ENCODE measurements around the gene CLHC1. TPM values are rescaled to one million over a fixed set of nuclear protein-coding genes. Genes with fewer than 3 reads are reported as not detected.

The CLHC1 gene
- polyA plus RNA-seq, 3 donors = 2.4 to 5.0 TPM; not detected in 1

- intact Hi-C loops (cut with micrococcal nuclease) = loop anchor here in 1 of 2 donors (5.0 to 10.0 kb wide), 2 partner anchors 382 to 511 kb away; partner anchors contain the start of genes EML6 and PPP4R3B
- Mint-ChIP-seq H3K27me3 (ENCODE audit: low read depth in 3 of 3) (no peaks in the 10 kb centered on the region), H3K27ac (peak overlapping the region; percentile 91 to 99 (median 97)), H3K4me3 (peak overlapping the region; percentile 100), H3K4me1 (peaks cover 28% of the 10 kb centered on the region), H3K36me3 (peaks cover 27 to 48% of the 10 kb centered on the region in 2 donors), H3K9me3 (no peaks in the 10 kb centered on the region)
- Histone ChIP-seq H3K79me2 (ENCODE audit: insufficient read depth, low read length) (peaks cover 49% of the 10 kb centered on the region), H4K20me1 (ENCODE audit: insufficient read depth, low read length) (peaks cover 28% of the 10 kb centered on the region), H3K4me1 (ENCODE audit: control insufficient read depth in 1 of 2, insufficient read depth in 2 of 2, low read length in 2 of 2) (peaks cover 22 to 34% of the 10 kb centered on the region in 2 donors), H3K9me3 (replicated peaks in 1 of 2; ENCODE audit: control insufficient read depth in 1 of 2, insufficient read depth in 1 of 2, low read length in 2 of 2) (no peaks in the 10 kb centered on the region), H3K27me3 (ENCODE audit: control insufficient read depth in 2 of 2, insufficient read depth in 2 of 2, low read length in 2 of 2) (no peaks in the 10 kb centered on the region), H3K9ac (ENCODE audit: insufficient read depth, low read length, poor library complexity, severe bottlenecking) (peak overlapping the region; percentile 88), H3K27ac (ENCODE audit: low read depth in 1 of 2, low read length in 2 of 2) (peak overlapping the region; percentile 72 to 93), H3K4me3 (replicated peaks in 1 of 3; ENCODE audit: low read depth in 2 of 3, low read length in 3 of 3) (peak overlapping the region; percentile 59 to 86 (median 84)), H2AFZ (ENCODE audit: insufficient read depth, low read depth, low read length, poor library complexity, severe bottlenecking) (peak overlapping the region; percentile 90), H3K36me3 (replicated peaks in 1 of 2; ENCODE audit: control insufficient read depth in 1 of 2, insufficient read depth in 2 of 2, low read length in 2 of 2) (peaks cover 34 to 43% of the 10 kb centered on the region in 2 donors), H3K4me2 (replicated peaks; ENCODE audit: extremely low read depth, low read length, poor library complexity, severe bottlenecking) (peak overlapping the region; percentile 95)
- 7% methylated on average over 27 of the region's 33 CpGs for WGBS (ENCODE audit: insufficient coverage)
- DNase-seq = peak; percentile 12 to 54 (median 18)
- no peak for TF ChIP-seq CTCF (IDR thresholded peaks at IDR 0.05)
These were observed 967 bp upstream of the CLHC1 start for GRCh38 chr2:55232863-55233657.

- Histone ChIP-seq H3K27me3 (ENCODE audit: control insufficient read depth in 2 of 2, insufficient read depth in 2 of 2, low read length in 2 of 2) (no peaks in the 10 kb centered on the region), H3K27ac (ENCODE audit: low read depth in 1 of 2, low read length in 2 of 2) (peak overlapping the region; percentile 72 to 93), H3K79me2 (ENCODE audit: insufficient read depth, low read length) (peaks cover 52% of the 10 kb centered on the region), H3K9ac (ENCODE audit: insufficient read depth, low read length, poor library complexity, severe bottlenecking) (peak overlapping the region; percentile 88), H3K4me2 (replicated peaks; ENCODE audit: extremely low read depth, low read length, poor library complexity, severe bottlenecking) (peak overlapping the region; percentile 95), H3K4me3 (replicated peaks in 1 of 3; ENCODE audit: low read depth in 2 of 3, low read length in 3 of 3) (peak overlapping the region; percentile 59 to 86 (median 84)), H2AFZ (ENCODE audit: insufficient read depth, low read depth, low read length, poor library complexity, severe bottlenecking) (peak overlapping the region; percentile 90), H3K4me1 (ENCODE audit: control insufficient read depth in 1 of 2, insufficient read depth in 2 of 2, low read length in 2 of 2) (peaks cover 33 to 46% of the 10 kb centered on the region in 2 donors), H3K36me3 (replicated peaks in 1 of 2; ENCODE audit: control insufficient read depth in 1 of 2, insufficient read depth in 2 of 2, low read length in 2 of 2) (peaks cover 25 to 32% of the 10 kb centered on the region in 2 donors), H4K20me1 (ENCODE audit: insufficient read depth, low read length) (peaks cover 23% of the 10 kb centered on the region), H3K9me3 (replicated peaks in 1 of 2; ENCODE audit: control insufficient read depth in 1 of 2, insufficient read depth in 1 of 2, low read length in 2 of 2) (no peaks in the 10 kb centered on the region)
- H3K27ac Mint-ChIP-seq = peak overlapping the region; percentile 91 to 99 (median 97)
- H3K4me3 Mint-ChIP-seq = peak overlapping the region; percentile 100
- H3K27me3 Mint-ChIP-seq (ENCODE audit: low read depth in 3 of 3) = no peaks in the 10 kb centered on the region
- WGBS (ENCODE audit: insufficient coverage) = 9% methylated on average over 5 of the region's 13 CpGs
- TF ChIP-seq CTCF (IDR thresholded peaks at IDR 0.05) = no peak
- H3K36me3 Mint-ChIP-seq = peaks cover 25 to 34% of the 10 kb centered on the region in 2 donors
- peak in 2 of 3 donors; percentile 5 to 26 for DNase-seq
- intact Hi-C loops (cut with micrococcal nuclease) = loop anchor here in 1 of 2 donors (5.0 to 10.0 kb wide), 2 partner anchors 383 to 509 kb away; partner anchors contain the start of genes EML6 and PPP4R3B
- H3K9me3 Mint-ChIP-seq = no peaks in the 10 kb centered on the region
- H3K4me1 Mint-ChIP-seq = peaks cover 38% of the 10 kb centered on the region
These were observed 478 bp downstream of the CLHC1 start for GRCh38 chr2:55231546-55232083.
